GM19023 (cell line): ENCODE results near the gene B4GALNT1.
A peak's percentile ranks its signal among the peaks of the same experiment; 100 is the strongest.
"Not testable (repeated sequence)": the region's sequence is repeated elsewhere in the genome, so short reads cannot be mapped to it uniquely, and the experiment has no call there.

ENCODE experiments used
- ATAC-seq: cut with Tn5 transposase; IDR thresholded peaks from one replicate; pipeline ENCODE4 v1.9.1; 2021; ENCODE audit warnings: mild to moderate bottlenecking, moderate library complexity; ENCODE audit not compliant: unreplicated experiment

Gene B4GALNT1

DNA sequence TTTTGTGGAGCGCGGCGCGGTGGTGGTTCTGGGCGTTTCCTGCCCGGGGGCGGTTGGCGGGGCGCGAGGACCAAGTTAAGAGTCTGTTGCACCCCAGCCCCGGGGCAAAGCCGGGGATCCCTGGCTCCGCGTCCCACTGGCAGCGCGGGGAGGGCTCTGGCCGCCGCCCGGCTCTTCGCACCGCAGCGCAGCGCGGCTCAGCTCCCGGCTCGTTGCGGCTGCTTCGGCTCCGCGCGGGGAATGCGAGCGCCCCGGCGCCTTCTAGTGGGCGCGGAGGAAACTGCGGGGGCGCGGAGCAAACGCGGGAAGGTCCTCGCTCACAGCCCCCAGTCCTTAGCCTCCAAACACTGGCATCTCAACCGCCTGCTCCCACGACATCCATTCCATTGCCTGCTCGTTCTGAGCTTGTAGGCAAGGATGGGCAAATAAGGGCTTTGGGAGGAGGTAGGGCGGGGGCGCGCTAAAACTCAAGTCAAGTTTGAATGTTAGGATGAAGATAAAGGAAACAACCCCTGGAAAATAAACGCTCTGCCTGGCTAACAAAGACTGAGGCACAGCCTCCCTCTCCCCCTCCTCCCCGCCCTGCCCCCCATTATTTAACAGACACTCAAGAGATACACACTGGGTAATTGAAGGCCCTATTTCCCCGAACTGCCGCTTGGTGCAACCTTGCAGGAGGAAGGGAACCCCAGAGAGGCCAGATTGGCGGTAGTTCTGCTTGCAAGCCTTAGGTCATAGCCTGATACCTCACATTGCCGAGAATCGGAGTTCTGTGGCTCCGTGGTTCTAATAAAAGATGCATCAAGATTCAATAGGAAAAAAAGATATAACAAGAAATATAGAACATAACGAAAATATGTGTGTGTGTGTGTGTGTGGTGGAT, at the start of gene B4GALNT1:
Gene B4GALNT1, minus strand, starts transcription at position 244 of the 883 bp plus-strand sequence. CDS start 1,069 bp downstream, outside the sequence.
- peak; percentile 73 for ATAC-seq

DNA sequence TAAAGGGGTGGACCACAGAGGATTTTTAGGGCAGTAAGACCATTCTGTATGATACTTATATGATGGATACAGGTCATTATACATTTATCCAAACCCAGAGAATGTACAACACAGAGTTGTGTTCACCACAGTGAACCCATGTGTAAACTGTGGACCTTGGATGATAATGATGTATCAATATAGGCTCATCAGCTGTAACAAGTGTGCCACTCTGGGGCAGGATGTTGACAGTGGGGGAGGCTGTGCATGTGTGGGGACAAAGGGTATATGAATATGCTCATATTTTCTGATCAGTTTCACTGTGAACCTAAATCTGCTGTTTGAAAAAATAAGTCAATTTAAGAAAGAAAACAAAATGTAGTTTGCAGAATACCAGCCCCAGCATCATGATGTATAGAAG, 46.7 kb upstream of the B4GALNT1 start:
- ATAC-seq: no peak

DNA sequence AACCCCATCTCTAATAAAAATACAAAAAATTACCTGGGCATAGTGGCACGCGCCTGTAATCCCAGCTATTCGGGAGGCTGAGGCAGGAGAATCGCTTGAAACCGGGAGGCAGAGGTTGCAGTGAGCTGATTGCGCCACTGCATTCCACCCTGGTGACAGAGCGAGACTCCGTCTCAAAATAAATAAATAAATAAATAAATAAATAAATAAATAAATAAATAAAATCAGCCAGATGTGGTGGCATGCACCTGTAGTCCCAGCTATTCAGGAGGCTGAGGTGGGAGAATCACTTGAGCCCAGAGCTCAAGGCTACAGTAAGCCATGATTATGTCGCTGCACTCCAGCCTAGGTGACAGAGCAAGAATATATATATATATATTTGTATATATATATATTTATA, 44.9 kb upstream of the B4GALNT1 start:
- not testable (repeated sequence) for ATAC-seq

DNA sequence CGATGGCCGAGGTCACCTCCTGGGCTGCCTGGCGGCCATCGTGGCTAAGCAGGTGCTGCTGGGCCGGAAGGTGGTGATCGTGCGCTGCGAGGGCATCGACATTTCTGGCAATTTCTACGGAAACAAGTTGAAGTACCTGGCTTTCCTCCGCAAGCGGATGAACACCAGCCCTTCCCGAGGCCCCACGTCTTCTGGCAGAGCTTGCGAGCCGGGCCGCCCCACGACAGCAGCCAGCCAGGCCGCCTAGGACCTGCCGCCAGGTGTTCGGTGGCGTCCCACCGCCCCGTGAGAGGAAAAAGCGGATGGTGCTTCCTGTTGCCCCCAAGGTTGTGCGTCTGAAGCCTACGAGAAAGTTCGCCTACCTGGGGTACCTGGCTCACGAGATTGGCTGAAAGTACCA, 41.7 kb upstream of the B4GALNT1 start:
- ATAC-seq: no peak

DNA sequence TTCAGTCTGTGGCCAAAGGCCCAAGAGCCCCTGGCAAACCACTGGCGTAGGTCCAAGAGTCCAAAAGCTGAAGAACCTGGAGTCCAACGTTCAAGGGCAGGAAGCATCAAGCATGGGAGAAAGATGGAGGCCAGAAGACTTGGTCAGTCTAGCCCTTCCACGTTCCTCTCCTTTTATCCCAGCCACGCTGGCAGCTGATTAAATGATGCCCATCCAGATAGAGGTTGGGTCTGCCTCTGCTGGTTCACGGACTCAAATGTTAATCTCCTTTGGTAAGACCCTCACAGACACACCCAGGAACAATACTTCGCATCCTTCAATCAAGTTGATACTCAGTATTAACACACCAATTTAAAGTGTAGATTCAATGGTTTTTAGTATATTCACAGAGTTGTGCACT, 39.8 kb upstream of the B4GALNT1 start:
- no peak for ATAC-seq

DNA sequence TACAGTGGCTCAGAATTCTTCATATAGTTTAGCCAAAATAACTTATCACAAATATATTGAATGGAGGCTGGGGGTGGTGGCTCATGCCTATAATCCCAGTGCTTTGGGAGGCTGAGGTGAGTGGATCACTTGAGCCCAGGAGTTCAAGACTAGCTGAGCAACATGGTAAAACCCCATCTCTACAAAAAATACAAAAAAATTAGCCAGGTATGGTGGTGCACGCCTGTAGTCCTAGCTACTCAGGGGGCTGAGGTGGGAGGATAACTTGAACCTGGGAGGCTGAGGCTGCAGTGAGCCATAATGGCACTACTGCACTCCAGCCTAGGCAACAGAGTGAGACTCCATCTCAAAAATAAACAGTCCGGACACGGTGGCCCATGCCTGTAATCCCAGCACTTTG, 38.8 kb upstream of the B4GALNT1 start:
- not testable (repeated sequence) for ATAC-seq

GRCh38 chr12:57669691-57670090, 36.7 kb upstream of the B4GALNT1 start:
- not testable (repeated sequence) for ATAC-seq

- ATAC-seq: no peak
Observed at GRCh38 chr12:57666897-57667296, 33.9 kb upstream of the B4GALNT1 start.

- not testable (repeated sequence) for ATAC-seq
Observed at GRCh38 chr12:57665066-57665820, 32.2 kb upstream of the B4GALNT1 start.

DNA sequence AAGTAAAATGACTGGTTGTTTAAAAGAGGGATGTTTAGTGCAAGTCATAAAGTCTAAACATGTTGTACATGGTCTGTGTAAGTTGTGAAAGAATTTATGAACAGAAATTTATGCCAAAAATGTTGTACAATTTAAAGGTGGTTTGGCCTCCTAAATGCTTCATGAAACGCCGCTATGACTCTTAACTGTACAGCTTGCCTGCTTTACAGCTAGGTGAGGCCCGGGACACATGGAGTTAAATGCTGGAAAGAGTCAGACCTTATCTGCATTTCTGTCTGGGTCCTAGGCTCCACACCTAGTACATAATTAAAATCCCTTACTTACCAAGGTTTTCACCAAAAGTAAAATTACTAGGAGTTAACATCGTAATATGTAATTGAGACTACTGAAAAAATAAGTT, 28.4 kb upstream of the B4GALNT1 start:
- ATAC-seq: no peak

- ATAC-seq: no peak
Observed at GRCh38 chr12:57658890-57659289, 25.9 kb upstream of the B4GALNT1 start.

GRCh38 chr12:57657744-57658143, 24.7 kb upstream of the B4GALNT1 start:
- no peak for ATAC-seq

- ATAC-seq: not testable (repeated sequence)
Observed at GRCh38 chr12:57656408-57656807, 23.4 kb upstream of the B4GALNT1 start.

DNA sequence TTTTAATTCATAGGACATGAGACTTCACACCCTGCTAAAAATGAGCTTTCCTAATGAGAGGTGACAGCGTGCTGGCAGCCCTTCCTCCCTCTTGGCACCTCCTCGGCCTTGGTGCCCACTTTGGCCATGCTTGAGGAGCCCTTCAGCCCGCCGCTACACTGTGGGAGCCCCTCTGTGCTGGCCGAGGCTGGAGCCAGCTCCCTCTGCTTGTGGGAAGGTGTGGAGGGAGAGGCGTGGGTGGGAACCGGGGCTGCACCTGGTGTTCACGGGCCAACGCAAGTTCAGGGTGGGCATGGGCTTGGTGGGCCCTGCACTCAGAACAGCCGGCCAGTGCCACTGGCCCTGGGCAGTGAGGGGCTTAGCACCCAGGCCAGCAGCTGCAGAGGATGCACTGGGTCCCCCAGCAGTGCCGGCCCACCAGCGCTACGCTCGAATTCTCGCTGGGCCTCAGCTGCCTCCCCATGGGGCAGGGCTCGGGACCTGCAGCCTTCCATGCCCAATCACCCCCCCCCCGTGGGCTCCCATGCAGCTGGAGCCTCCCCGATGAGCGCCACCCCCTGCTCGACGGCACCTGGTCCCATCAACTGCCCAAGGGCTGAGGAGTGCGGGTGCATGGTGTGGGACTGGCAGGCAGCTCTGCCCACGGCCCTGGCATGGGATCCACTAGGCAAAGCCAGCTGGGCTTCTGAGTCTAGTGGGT, 22.7 kb upstream of the B4GALNT1 start:
- ATAC-seq: no peak

GRCh38 chr12:57654042-57654441, 21.0 kb upstream of the B4GALNT1 start:
- no peak for ATAC-seq

- ATAC-seq: not testable (repeated sequence)
Observed at GRCh38 chr12:57646659-57647049, 13.7 kb upstream of the B4GALNT1 start.

DNA sequence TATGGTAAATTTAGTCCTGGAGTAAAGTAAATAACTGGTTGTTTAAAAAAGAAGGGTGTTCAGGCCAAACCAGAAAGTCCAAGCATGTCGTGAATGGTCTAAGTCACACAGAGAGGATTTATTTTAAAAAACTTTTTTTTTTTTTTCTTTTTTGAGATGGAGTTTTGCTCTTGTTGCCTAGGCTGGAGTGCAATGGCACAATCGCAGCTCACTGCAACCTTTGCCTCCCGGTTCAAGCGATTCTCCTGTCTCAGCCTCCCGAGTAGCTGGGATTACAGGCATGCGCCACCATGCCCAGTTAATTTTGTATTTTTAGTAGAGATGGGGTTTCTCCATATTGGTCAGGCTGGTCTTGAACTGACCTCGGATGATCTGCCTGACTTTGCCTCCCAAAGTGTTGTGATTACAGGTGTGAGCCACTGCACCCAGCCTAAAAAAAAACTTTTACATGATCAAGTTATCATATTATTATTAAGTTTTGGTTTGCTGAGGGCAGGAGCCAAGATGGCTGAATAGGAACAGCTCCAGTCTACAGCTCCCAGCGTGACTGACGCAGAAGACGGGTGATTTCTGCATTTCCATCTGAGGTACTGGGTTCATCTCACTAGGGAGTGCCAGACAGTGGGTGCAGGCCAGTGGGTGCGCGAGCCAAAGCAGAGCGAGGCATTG, 13.1 kb upstream of the B4GALNT1 start:
- ATAC-seq: not testable (repeated sequence)

DNA sequence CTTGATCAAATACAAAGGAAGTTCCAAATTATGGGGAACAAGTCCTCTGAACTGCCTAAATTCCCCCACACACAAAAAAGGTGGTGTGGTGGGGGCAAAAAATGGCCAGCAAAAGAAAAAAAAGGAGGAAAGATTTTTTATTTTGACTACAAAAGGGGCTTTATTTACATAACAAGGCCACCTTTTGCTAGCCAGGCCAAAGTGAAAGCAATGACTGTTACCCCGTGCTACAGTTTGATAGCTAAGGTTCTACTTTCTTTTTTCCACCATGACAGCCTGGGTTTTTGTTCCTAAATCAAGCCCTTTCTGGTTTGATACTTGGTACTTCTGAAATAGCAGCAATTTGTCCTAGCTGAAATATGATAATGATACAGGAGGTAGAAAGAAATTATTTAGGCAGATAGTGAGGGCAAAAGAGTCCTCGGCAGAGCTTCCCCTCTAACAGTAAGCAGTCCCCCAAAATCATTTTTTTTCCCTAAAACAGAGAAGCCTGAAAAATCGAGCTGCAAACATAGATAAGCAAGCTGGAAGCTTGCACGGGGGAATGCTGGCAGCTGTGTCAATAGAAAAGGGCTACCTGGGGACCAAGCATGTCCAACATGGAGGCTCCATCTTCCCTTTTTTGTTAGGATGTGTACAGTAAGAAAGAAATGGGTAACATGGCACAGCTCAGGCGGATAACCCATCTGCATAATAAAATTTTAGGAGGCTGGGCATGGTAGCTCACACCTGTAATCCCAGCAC, 8.9 kb upstream of the B4GALNT1 start:
- ATAC-seq: no peak

DNA sequence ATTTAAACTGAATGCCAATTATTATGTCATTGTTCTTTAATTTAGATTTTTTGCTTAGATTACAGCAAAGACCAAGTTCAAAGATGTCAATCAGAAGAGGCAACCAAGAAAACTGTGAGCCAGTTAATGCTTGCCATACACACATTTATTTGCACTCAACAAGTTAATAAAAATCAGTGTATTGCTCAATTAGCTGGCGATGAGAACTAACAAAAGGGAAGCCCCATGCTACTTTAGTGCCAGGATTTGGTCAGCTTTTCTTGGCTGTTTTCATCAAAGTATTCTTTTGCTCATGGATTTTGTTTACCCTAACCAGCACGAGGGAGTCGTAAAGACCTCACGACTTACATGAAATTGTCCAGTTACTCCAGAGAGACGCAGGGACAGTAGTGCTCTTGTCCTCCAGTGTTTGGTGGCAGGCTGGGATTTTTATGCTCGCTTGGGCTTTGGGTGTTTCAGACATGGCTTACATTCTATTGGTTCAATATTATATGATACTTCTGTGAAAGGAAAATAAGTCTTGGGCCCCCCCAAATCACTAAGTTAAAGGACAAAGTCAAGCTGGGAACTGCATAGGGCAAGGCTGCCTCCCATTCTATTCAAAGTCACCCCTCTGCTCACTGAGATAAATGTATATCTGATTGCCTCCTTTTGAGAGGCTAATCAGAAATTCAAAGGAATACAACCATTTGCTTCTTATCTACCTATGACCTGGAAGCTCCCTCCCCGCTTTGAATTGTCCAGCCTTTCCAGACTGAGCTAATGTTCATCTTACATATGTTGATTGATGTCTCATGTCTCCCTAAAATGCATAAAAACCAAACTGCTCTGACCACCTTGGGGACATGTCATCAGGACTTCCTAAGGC, 7.4 kb upstream of the B4GALNT1 start:
- ATAC-seq: no peak
